ENCODE results near the gene DZIP1L. TPM values are rescaled to one million over a fixed set of nuclear protein-coding genes. Genes with fewer than 3 reads are reported as not detected.

Gene DZIP1L
- total RNA-seq, 4 donors from 2014 or later, result 2.8 to 40.4 (median 5.5) TPM

DNA sequence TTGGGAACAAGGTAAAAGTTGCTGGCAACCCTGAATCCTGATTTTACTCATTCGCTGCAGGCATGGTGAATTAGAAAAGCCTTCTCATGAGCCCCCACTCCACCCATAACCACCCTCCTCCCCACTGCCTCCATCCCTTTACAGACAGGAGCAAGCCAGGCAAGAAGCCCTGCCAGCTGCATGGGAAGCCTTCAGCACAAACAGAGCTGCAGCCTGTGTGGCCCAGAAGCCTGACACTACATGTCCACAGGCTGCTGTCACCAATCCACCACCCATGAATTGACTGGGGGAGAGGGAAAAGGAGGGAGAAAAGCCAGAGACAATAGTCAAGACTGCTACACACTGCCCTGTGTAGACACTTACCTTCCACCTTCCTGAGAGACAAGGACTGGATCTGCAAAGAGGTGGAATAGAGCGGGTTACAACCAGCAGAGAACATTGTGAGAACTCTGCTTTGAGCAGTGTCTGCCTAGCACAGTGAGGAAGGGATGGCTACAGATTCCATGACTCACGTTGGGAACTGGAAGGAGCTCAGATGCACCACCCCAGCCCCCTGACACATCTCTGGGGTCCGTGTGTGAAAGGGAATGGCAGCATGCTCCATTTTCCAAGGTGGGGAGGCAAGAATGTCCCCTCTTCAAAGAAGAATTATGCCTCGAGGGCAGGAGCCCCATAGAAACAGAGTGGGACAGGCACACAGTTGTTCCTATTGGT lies 33.9 kb downstream of the DZIP1L start:
- no peaks in the 10 kb centered on the region for H3K4me1 ChIP-seq
- peaks cover 0 to 12% (median 0%) of the 10 kb centered on the region in 3 donors for H3K36me3 ChIP-seq
- H3K4me3 ChIP-seq, result no peak overlapping the region
- H3K27ac ChIP-seq, result no peak overlapping the region
- no peaks in the 10 kb centered on the region for H3K9me3 ChIP-seq
- no peak for DNase-seq
- TF ChIP-seq, protein P1, sequence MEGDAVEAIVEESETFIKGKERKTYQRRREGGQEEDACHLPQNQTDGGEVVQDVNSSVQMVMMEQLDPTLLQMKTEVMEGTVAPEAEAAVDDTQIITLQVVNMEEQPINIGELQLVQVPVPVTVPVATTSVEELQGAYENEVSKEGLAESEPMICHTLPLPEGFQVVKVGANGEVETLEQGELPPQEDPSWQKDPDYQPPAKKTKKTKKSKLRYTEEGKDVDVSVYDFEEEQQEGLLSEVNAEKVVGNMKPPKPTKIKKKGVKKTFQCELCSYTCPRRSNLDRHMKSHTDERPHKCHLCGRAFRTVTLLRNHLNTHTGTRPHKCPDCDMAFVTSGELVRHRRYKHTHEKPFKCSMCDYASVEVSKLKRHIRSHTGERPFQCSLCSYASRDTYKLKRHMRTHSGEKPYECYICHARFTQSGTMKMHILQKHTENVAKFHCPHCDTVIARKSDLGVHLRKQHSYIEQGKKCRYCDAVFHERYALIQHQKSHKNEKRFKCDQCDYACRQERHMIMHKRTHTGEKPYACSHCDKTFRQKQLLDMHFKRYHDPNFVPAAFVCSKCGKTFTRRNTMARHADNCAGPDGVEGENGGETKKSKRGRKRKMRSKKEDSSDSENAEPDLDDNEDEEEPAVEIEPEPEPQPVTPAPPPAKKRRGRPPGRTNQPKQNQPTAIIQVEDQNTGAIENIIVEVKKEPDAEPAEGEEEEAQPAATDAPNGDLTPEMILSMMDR (IDR thresholded peaks at IDR 0.05), result no peak
- no peak for TF ChIP-seq POLR2A (IDR thresholded peaks at IDR 0.05)
- H3K27me3 ChIP-seq, result no peaks in the 10 kb centered on the region

DNA sequence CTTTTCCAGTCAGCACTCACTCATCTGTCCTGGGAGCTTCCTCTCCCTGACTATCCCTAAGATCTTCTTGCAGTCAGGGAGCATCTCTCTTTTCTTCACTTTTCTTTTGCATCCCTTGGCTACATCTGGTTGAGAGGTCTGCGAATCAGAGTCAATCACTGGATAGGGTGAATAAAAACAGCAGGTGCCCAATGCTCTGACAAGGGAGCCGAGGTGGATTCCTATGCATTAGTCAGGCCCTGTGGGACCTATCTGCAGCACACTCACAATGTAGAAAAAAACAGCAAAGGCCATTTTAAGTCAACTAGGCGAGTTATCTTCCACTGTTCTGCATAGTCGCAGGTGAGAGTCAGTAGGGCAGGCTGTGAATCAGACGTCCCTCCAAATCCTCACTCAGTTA lies 35.5 kb downstream of the DZIP1L start:
- H3K4me3 ChIP-seq, result no peak overlapping the region
- H3K9me3 ChIP-seq, result no peaks in the 10 kb centered on the region
- no peak overlapping the region for H3K27ac ChIP-seq
- no peaks in the 10 kb centered on the region for H3K27me3 ChIP-seq
- TF ChIP-seq POLR2A (IDR thresholded peaks at IDR 0.05), result no peak
- TF ChIP-seq, protein P1 (IDR thresholded peaks at IDR 0.05), result no peak
- H3K36me3 ChIP-seq, result peaks cover 0 to 12% (median 0%) of the 10 kb centered on the region in 3 donors
- no peak for DNase-seq
- no peaks in the 10 kb centered on the region for H3K4me1 ChIP-seq

DNA sequence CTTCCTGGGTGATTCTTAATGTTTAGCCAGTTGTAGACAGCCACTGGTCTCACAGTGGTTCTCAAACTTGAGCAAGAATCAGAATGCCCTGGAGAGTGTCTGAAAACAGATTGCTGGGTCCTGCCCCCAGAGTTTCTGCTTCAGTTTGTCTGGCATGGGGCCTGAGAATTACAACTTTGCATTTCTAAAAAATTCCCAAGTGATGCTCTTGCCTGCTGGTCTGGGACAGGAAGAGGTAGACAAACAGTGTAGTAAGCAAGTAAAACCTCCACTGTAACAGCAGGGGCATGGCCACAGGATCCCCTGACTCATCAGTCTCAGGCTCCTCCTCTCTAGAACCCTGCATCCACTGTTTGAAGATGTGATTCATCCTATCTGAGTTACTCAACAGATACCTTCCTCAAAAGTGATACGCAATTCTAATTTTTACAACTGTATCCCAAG lies 36.5 kb downstream of the DZIP1L start:
- H3K4me3 ChIP-seq, result no peak overlapping the region
- H3K27me3 ChIP-seq, result no peaks in the 10 kb centered on the region
- peaks cover 0 to 8% (median 0%) of the 10 kb centered on the region in 3 donors for H3K36me3 ChIP-seq
- no peak for DNase-seq
- no peaks in the 10 kb centered on the region for H3K4me1 ChIP-seq
- H3K9me3 ChIP-seq, result no peaks in the 10 kb centered on the region
- TF ChIP-seq, protein P1 (IDR thresholded peaks at IDR 0.05), result no peak
- TF ChIP-seq POLR2A (IDR thresholded peaks at IDR 0.05), result no peak
- H3K27ac ChIP-seq, result no peak overlapping the region

DNA sequence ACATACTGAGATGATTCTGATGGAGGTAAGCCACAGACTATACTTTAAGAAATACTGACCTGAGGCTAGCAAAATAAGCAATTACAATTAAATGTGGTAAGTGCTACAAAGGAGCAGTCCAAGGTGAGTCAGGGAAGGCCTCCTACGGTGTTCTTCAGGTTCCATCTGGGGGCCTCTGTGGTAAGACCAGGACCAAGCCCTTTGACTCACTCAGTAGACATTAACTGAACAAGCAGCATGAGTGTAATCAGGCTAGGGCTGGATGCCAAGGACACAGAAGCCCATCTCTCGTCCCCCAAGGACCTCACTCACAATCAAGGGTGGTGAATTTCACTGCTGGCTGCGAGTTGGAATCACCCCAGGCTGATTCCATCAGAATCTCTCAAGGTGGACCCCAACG lies 37.3 kb downstream of the DZIP1L start:
- Histone ChIP-seq H3K9me3 (no peaks in the 10 kb centered on the region), H3K4me1 (no peaks in the 10 kb centered on the region), H3K36me3 (peaks cover 0 to 5% (median 0%) of the 10 kb centered on the region in 3 donors), H3K4me3 (no peak overlapping the region), H3K27me3 (no peaks in the 10 kb centered on the region), H3K27ac (no peak overlapping the region)
- TF ChIP-seq, protein P1 (IDR thresholded peaks at IDR 0.05), result no peak
- TF ChIP-seq POLR2A (IDR thresholded peaks at IDR 0.05), result no peak
- no peak for DNase-seq

GRCh38 chr3:138072796-138073195 lies 42.6 kb downstream of the DZIP1L start:
- DNase-seq, result no peak
- H3K27me3 ChIP-seq, result no peaks in the 10 kb centered on the region
- no peak for TF ChIP-seq POLR2A (IDR thresholded peaks at IDR 0.05)
- TF ChIP-seq, protein P1 (IDR thresholded peaks at IDR 0.05), result no peak
- H3K27ac ChIP-seq, result no peak overlapping the region
- no peaks in the 10 kb centered on the region for H3K9me3 ChIP-seq
- H3K4me1 ChIP-seq, result no peaks in the 10 kb centered on the region
- H3K4me3 ChIP-seq, result no peak overlapping the region
- peaks cover 0 to 5% (median 0%) of the 10 kb centered on the region in 3 donors for H3K36me3 ChIP-seq

Data from Peyer's patch (tissue), 4 donors.